AG08395 (cell line): ENCODE measurements around the gene PLEKHA3.
"Not testable (repeated sequence)": the region's sequence is repeated elsewhere in the genome, so short reads cannot be mapped to it uniquely, and the experiment has no call there.

ENCODE experiments used
- DNase-seq: peaks from one replicate; pipeline ENCODE4 v3.0.0; 2012; ENCODE audit warnings: mixed read lengths, low spot score

PLEKHA3 gene

DNA sequence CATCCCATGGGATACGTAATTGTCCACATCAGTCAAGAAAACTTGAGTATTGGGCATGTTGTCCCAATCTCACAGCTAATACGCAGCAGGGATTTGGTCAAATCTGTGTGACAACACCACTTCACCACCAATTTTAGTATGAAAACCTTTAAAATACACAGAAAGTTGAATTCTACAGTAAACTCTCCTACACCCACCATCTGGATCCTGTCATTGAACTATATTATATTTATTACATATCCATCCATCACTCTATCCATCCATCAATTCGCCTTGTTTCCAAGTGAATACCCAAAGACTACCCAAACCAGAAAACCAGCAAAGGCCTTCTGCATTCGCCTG, 1.0 kb upstream of the PLEKHA3 start:
- DNase-seq, result no peak

DNA sequence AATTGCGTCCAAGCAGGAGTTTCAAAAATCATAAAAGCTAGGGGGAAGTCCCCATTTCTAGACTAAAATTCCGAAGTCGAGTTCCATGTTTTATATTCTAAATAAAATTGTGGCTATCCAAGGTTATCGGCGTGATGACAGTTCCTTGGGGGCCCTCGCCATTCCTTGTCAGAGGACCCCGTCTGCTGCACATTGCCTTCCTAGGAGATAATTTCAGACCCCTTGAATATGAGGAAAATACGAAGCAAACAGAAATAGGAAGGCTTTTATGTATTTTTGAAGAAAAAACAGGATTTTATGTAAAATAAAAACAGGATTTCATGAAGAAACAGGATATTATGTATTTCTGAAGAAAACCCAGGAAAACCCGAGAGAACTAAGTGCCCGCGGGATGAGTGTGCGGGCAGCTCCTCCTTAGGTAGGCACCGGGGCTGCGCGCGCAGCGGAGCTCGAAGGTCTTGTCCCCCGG, 465 bp upstream of the PLEKHA3 start:
- DNase-seq, result no peak

DNA sequence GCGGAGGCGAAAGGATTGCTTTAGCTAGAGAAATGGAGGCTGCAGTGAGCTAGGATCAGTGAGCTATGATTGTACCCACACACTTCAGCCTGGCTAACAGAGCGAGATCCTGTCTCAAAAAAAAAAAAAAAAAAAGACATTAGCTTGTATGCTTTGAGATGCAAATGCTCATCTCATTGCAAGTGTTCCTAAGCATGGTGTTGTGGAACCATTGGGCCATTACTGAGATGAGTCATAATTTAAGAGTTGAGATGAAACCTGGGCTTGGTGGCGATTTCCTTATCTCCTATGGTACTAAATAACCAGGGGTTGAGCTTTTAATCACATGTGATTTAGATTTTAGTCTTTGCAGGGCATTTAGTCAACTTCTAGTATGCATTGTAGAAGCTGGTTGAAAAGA, 2.2 kb downstream of the PLEKHA3 start:
- no peak for DNase-seq

DNA sequence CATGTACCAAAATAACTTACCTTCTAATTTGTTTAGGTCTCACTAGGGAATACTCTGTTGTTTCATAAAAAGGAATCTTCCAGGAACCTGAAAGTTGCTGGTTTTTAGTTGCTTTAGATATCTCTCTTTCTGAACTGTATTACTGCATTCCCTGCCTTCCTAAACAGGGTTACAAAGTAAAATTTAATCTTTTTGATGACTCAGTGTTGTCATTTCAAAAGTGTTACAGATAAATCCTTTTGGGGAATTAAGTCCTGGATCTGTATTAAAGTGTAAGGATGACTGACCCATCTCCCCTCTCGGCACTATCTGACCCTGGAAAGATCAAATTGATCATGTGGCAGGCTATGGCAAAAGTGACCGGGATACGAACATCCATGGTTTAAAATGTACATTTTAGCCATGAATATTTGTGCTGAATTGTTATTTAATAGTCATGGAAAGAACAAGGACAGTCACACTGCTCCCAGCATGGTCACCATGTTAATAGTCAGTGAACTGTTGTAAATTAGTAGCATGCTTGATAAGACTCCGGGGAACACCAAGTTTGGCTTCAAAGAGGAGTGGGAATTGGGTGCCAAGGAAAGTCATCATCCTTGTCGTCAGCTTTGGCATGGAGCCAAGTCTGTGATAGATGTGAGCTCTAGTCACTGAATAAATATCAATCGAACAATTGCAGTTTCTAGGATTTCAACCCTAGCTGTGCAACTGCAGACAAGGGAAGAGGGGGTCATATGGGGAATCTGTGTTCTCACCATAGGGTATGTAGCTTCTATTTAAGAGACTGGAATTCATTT, 4.2 kb downstream of the PLEKHA3 start:
- no peak for DNase-seq

DNA sequence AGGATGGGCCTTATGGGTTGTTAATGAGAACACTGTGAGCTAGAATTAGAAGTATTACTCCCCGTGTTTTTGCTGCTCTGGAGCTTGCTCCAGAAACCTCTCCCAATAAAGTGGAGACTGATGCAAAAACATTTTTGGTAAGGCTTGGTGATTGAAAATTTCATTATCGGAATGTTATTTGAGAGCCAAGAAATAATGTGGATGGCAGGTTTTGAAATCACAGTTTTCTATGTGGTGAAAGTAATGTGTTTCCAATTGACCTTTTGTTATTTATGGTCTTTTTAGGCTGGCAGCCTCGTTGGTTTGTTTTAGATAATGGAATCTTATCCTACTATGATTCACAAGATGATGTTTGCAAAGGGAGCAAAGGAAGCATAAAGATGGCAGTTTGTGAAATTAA, 5.1 kb downstream of the PLEKHA3 start:
- no peak for DNase-seq

DNA sequence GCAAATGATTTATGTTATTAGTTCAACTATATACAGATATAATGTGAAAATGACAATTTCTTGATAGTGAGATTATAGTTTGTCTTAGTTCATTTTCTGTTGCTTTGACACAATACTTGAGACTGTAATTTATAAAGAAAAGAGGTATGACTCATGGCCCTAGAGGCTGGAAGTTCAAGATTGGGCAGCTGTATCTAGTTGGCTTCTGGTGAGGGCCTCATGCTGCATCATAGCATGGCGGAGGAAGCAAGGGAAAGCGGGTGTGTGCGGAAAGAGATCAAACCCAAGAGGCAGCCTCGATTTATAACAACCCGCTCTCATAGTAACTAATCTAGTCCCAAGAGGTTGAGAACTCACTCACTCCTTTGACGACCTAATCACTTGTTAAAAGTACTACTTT, 11.4 kb downstream of the PLEKHA3 start:
- DNase-seq, result no peak

DNA sequence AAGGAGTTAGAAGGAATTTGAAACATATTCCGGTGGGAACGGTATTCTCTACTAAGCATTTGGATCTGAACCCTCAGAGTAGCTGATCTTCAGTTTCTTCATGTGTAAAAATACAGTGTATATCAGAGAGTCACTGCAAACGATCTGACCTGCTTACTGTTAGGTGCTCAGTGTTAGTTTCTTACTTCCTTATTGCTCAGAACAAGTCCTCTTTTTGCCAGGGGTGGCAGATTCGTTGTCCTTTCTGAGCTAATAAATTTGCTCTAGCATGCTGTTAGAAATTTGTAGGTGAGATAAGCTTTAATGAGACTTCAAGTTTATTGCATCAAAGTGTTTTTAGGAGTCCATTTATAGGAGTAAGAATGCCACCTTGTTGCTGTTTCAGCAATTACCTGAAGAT, 15.8 kb downstream of the PLEKHA3 start:
- no peak for DNase-seq

DNA sequence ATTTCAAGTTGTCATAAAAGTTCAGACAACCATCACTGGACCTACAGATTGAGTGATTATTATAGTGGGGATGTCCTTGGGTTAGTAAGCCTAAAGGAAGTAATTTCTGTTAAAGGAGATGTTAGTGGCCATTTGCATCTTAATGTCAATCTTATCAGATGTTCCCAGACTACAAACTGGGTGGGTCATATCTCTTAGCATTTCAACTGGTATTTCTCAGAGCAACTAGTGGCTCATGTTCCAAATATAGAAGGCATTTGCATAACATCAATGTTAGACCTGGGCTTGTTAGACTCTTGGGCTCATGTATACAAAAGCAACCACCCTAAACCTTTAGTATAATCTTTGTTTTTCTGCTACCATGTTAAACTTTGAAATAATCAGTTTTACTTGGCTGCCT, 17.9 kb downstream of the PLEKHA3 start:
- no peak for DNase-seq

DNA sequence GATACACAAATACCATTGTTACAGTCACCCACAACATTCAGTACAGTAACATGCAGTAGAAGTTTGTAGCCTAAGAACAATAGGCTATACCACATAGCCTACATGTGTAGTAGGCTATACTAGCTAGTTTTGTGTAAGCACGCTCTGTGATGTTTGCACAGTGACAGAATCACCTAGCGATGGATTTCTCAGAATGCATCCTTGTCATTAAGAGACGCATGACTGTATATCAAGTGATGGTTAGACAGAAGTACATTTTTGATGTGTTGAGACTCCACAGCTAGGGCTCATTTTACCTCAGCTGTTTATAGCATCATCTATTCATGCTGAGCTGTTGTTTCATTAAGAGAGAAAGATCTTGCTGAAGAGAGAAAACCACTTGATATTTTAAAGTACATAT, 19.4 kb downstream of the PLEKHA3 start:
- no peak for DNase-seq

DNA sequence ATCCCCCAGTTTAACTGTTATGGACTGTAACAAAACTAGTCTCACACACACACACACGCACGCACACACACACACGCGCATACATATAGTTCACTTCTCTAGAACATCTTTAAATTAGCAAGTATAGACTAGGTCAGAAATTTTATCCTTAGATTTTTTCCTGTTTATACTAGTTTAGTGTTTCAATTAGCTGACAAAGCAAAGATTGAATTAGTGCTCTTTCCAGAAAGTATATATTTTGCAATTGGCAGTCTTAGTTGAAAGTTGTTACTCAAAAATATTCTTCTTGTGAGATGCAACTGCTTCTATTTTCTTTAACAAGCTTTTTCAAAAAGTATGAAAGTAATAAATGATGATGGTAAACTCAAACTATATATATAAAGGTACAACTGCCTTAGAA, 22.5 kb downstream of the PLEKHA3 start:
- DNase-seq, result no peak

DNA sequence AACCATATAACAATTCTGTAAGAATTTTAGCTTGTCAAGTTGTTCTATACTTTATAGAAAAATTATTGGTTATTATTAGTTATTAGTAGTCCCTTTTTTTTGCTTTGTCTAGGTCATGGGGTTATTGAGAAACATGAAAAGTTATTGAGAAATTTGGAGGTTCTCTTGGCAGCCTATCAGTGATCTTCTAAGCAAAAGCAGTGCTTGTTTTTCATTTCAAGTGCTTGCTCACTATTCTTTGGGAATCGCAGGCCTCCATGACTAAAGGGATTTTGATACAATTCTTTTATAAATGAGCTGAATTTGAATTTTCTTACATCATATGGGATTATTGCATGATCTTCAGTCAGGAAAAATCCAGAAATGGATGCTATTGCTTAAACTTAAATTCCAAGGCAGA, 25.8 kb downstream of the PLEKHA3 start:
- DNase-seq, result no peak

DNA sequence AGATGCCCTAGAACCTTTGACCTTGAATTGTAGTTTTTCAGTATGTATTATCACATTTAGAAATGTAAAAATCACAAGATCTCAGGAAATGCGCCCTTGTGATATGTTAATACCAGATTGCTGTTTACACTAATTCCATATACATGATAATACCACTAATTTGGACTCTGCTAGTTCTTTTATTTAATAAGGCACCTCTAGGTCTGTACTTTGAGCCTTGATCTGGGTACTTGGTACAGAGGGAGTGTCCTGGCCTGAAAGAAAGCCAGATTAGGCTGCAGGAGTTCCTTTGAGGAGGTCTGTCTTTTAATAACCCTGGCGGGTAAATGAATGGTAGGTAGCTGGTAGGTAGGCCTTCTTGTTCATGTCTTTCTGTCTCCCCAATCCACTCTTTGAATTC, 26.3 kb downstream of the PLEKHA3 start:
- no peak for DNase-seq

DNA sequence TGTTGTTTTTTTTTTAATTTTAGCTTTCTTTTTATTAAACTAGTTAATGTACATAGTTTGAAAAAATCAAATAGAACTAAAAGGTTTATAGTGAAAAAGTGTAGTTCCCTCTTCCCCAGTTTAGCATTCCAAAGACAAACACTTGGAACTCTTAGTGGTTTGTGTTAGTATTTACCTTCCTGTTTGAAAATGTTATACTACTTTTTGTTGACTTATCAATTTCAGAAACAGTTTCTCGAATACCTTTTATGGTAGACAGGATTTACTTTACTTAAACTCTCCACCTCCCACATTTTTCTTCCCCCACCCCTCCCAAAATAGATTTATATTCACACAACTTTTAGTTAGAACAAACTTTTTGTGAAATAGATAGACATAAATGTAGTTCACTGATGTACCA, 26.7 kb downstream of the PLEKHA3 start:
- DNase-seq, result no peak

DNA sequence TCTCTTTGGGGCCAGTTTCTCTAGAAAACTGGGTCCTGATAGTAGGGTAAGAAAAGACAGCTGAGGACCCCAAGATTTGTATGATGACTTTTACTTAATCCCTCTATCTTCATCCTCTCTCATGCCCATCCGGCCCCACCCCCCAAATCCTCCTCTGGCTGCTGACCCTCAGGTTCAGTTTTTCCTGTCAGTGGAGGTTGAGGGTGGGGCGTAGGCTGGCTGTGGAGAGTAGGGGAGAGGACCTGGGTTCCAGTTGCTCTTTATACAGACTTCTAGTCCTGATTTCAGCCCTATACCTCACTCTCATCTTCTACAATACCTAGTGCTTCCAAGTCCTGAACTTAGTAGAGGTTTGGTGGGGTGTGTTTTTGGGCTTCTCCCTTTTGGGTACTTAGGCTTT, 28.4 kb downstream of the PLEKHA3 start:
- DNase-seq, result no peak

DNA sequence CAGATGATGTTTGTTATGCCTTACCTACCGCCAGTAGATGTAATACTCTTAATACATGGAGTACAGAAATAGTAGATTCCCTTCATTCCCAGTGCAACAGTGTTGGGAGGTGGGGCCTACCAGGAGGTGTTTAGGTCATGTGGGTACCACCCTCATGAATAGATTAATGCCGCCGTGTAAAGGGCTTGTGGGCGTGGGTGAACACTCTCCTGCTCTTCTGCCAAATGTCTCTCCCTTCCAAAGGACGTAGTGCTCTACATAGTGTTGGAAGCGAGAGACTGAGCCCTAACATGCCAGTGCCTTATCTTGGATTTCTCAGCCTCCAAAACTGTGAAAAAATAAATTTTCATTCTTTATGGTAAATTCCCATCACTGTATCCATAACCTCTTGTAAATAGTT, 30.1 kb downstream of the PLEKHA3 start:
- no peak for DNase-seq

DNA sequence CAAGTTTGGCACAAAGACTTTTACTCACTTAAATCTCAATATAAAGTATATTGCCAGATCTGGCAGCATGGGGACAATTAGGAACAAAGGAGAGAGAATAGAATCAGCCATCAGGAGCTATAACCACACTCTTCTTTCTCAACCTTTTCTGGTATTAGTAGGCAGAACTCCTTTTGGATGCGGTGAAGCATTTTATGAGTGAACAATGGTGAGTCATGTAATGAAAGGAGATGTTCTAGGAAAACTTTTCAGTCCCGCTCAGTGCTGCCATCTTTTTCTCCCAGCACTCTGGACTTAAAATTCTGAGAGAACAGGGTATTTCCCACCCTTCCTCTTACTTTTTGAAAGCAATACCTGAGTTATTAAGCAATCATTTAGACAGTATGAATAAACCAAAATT, 32.2 kb downstream of the PLEKHA3 start:
- DNase-seq, result peak; percentile 10

DNA sequence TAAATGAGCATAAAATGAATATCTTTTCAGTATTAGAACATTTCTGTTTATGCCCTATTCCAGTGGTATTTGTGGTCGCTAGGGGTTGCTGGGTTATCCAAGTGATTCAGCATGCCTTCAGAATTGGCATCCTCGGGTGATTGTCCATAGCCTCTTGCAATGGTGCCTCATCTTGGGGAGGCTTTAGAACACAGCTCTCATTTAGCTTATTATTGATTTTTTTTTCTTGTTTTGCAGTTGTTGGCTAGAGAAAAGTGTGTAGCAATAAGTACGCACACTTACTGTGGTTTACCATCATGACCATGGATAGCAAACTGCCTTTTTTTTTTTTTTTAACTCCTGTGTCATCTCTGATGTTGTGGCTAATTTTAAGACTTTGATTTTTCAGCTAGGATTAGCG, 33.6 kb downstream of the PLEKHA3 start:
- DNase-seq, result peak; percentile 35

DNA sequence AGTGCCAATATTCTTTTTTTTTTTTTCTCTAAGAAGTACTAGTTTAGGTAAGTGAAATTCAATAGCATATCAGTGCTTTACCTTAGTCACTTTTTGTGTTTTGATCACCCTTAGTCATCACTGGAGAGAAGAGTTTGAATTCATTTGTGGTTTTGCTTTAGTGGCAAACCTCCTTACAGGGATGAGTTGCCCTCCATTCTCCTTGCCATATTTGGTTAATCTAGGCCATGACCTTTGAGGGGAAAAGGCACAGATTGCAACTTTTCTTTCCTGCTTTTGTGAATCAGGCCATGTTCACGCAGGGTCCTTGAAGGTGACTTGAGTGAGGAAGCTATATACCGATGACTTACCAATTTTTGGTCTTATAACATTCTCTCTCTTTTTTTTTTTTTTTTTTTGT, 34.4 kb downstream of the PLEKHA3 start:
- DNase-seq, result peak; percentile 54

DNA sequence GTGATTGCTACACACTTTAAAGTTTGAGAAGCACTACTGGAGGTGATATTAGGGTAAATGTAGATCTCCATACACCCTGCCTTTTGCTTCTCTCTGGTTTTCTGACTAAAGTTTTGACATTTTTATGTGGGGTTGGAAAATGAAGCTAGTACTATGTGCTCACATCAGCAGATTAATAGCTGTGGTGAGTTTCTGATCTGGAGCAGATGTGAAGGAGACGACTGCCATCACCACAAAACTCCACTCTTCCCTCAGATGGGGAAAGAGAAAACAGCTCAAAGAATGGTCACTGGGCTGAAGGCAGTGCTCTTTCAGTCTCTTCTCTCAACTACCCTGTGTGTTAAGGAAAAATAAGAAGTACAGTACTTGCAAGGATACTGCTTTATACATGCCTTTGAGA, 37.2 kb downstream of the PLEKHA3 start:
- peak; percentile 33 for DNase-seq

DNA sequence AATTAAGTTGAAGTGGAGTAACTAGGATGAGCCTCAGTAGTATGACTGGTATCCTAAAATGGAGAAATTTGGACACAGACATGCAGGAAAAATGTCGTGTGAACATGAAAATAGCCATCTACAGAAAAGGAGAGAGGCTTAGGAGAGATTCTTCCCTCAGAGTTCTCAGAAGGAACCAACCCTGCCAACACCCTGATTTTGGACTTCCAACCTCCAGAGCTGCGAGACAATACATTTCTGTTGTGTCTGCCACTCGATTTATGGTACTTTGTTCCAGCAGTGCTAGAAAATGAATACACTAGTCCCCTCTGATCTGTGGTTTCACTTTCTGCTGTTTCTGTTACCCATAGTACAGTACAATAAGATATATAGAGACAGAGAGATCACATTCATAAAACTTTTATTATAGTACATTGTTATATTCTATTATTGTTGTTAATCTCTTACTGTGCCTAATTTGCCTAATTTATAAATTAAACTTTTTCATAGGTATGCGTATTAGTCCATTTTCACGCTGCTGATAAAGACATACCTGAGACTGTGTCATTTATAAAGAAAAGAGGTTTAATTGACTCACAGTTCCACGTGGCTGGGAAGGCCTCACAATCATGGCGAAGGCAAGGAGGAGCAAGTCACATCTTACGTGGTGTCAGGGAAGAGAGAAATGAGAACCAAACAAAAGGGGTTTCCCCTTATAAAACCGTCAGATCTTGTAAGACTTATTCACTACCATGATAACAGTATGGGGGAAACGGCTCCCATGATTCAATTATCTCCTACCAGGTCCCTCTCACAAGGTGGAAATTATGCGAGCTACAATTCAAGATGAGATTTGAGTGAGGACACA, 41.3 kb downstream of the PLEKHA3 start:
- no peak for DNase-seq

DNA sequence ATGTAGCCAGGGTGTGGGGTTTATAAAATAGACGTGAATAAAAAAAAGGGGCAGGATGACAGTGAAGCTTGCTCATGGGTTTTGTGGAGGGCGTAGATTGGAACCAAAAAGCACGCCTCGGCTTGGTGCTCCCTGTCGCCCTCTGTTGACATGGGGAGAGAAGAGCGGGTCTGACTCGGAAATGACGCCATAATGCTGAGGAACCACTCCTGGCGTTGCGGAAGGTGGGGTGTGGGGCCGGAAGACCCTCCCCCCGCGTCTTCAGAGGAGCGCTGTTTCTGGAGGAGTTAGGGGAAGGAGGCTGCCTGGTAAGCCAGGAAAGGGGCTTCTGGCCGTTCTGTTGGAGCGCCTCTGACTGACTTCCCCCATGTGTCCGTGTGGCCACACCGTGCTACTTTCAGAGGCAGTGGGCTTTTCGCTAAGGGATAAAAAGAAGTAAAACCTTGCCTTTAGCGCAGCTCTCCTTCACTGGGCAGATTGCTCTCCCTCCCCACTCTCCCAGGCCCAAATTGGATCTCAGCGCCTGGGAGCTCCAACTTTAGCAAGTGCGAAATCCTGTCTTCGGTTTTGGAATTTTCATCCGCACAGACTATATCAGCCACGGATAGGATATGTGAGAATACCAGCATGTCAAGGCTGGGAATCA, 42.8 kb downstream of the PLEKHA3 start:
- DNase-seq, result peak; percentile 90

DNA sequence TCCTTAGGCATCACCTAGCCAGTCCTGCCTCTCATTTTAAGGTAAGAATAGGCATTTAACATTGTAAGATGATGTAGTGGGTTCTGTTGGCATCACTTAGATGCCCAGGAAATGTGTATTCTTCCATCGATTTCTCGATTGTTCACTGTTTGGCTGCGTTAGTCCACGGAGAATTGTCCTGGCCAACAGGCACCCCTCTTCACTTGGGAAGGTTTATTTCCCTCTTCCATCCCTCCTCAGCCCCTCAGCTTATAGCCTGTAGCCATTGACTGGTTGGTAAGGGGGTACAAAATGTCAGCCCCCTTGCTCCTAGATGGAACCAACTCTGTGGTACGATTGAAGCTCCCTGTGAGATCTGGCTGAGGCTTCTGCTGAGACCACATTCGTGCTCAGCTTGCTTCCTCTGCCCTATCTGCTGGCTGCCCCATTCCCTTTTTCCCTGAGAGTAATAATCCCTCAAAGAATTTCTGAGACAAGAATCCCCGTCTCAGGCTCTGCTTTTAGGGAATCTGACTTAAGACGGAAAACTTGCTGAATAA, 43.4 kb downstream of the PLEKHA3 start:
- DNase-seq, result peak; percentile 33

DNA sequence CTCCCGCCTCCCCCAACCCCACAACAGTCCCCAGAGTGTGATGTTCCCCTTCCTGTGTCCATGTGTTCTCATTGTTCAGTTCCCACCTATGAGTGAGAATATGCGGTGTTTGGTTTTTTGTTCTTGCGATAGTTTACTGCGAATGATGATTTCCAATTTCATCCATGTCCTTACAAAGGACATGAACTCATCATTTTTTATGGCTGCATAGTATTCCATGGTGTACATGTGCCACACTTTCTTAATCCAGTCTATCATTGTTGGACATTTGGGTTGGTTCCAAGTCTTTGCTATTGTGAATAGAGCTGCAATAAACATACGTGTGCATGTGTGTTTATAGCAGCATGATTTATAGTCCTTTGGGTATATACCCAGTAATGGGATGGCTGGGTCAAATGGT, 44.8 kb downstream of the PLEKHA3 start:
- DNase-seq, result not testable (repeated sequence)
